Body of pancreas (tissue), 4 donors: Measurements from ENCODE around the gene SLC17A9. TPM values are rescaled to one million over a fixed set of nuclear protein-coding genes. Genes with fewer than 3 reads are reported as not detected.

Experiments
- ATAC-seq: fragments of 150-250 bp; one replicate; pipeline ENCODE4 v1.9.1; 2016
- DNase-seq, 4 donors: peaks; one replicate each; pipeline ENCODE4 v3.0.0-alpha.2; 2019
- H3K27ac ChIP-seq, 4 donors: fragments of 200-600 bp; sonication (generic); 1 replicate in 3 of 4; 2 replicates in 1 of 4; pipeline versions ENCODE4 v1.5.1 to v1.6.1; 2016 to 2019; ENCODE audit warnings: mild to moderate bottlenecking in 1 of 4, mixed read lengths in 1 of 4, moderate library complexity in 1 of 4
- H3K27me3 ChIP-seq, 2 donors: fragments of 200-600 bp; sonication (generic); one replicate each; pipeline ENCODE4 v1.6.0; 2016; ENCODE audit warnings: mild to moderate bottlenecking in 1 of 2
- H3K36me3 ChIP-seq, 2 donors: fragments of 200-600 bp; sonication (generic); replicated peaks in 1 of 2; 2 replicates each; pipeline ENCODE4 v1.5.1; 2016; ENCODE audit warnings: low read depth in 2 of 2; ENCODE audit not compliant: insufficient read depth in 1 of 2
- H3K4me1 ChIP-seq: fragments of 200-600 bp; sonication (generic); one replicate; pipeline ENCODE4 v1.6.0; 2016
- H3K4me3 ChIP-seq, 2 donors: fragments of 200-600 bp; sonication (generic); 1 replicate in 1 of 2; 2 replicates in 1 of 2; pipeline ENCODE4 v1.5.1; 2016 to 2019
- H3K9me3 ChIP-seq, 3 donors: fragments of 200-600 bp; sonication (generic); 1 replicate in 2 of 3; 2 replicates in 1 of 3; pipeline ENCODE4 v1.5.1; 2016
- POLR2A ChIP-seq, 3 donors: fragments of 450-650 bp; IDR thresholded peaks; one replicate each; pipeline ENCODE4 v1.6.1; 2016; ENCODE audit warnings: antibody characterized with exemption in 3 of 3, mild to moderate bottlenecking in 2 of 3
- WGBS, 2 donors: methylation state at CpG; one replicate each; pipeline ENCODE4 v1.1.5; 2017; 5-methylcytosine and 5-hydroxymethylcytosine counted together
- intact Hi-C: fragments of 100-400 bp; cut with DNase I; formaldehyde crosslinking; loops from one replicate; pipeline ENCODE4 v1.15.1; 2023
- total RNA-seq, 2 donors: library from RNA; depleted of rRNA; stranded (reverse); fragments of >200 nt; gene quantifications; one replicate each; pipeline ENCODE4 v1.1.0, GENCODE V29; 2016
- TF ChIP-seq, protein P1 (sequence below), 7 experiments: fragments of 450-650 bp in 4 of 7; fragments of 200-600 bp in 3 of 7; sonication (generic) in 3 of 7; IDR thresholded peaks; one replicate each; pipeline ENCODE4 v1.5.1; 2016 to 2019; ENCODE audit warnings: antibody characterized with exemption in 7 of 7

Gene SLC17A9
- total RNA-seq, 2 donors from 2014 or later, result 0.78 to 4.9 TPM

DNA sequence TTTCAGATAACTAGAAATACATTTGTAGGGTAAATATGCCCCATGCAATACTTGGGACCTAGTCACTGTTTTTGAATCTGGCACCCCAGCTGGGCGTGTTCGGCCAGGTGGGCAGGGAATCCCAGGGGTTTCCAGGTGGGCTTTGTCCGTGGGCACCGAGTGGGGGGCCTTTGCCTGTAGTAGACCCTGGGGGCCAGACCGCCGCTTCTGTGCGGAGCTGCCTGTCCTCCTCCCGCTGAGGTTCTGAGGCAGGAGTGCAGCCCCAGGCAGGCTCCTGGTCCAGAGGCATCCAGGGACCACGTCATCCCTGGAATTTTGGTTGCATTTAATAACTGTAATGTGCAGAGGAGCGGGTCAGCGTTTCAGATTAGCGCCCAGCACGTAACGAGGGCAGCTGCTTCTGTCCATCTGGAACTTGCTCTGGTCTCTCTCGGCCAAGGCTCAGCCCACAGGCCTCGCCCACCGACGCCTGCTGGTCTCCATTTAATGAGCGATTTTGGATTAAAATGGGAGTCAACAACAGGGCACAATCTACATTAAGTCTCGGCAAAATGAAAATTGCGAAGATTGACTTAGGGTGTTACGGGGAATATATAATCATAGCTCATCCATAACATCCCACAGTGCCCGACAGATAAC lies 41.5 kb downstream of the SLC17A9 start:
- 71 to 76% methylated on average over 19 to 23 of the region's 23 CpGs for WGBS, 2 donors
- no peak for DNase-seq
- no peaks in the 10 kb centered on the region for H3K4me1 ChIP-seq
- intact Hi-C loops, result no loop called here
- no peaks in the 10 kb centered on the region for H3K27me3 ChIP-seq
- no peaks in the 10 kb centered on the region for H3K36me3 ChIP-seq
- H3K27ac ChIP-seq, result no peak overlapping the region
- no peak overlapping the region for H3K4me3 ChIP-seq
- no peaks in the 10 kb centered on the region for H3K9me3 ChIP-seq
- TF ChIP-seq POLR2A (IDR thresholded peaks at IDR 0.05), result no peak
- TF ChIP-seq, protein P1, sequence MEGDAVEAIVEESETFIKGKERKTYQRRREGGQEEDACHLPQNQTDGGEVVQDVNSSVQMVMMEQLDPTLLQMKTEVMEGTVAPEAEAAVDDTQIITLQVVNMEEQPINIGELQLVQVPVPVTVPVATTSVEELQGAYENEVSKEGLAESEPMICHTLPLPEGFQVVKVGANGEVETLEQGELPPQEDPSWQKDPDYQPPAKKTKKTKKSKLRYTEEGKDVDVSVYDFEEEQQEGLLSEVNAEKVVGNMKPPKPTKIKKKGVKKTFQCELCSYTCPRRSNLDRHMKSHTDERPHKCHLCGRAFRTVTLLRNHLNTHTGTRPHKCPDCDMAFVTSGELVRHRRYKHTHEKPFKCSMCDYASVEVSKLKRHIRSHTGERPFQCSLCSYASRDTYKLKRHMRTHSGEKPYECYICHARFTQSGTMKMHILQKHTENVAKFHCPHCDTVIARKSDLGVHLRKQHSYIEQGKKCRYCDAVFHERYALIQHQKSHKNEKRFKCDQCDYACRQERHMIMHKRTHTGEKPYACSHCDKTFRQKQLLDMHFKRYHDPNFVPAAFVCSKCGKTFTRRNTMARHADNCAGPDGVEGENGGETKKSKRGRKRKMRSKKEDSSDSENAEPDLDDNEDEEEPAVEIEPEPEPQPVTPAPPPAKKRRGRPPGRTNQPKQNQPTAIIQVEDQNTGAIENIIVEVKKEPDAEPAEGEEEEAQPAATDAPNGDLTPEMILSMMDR (IDR thresholded peaks at IDR 0.05), result no peak
- ATAC-seq, result no peak

DNA sequence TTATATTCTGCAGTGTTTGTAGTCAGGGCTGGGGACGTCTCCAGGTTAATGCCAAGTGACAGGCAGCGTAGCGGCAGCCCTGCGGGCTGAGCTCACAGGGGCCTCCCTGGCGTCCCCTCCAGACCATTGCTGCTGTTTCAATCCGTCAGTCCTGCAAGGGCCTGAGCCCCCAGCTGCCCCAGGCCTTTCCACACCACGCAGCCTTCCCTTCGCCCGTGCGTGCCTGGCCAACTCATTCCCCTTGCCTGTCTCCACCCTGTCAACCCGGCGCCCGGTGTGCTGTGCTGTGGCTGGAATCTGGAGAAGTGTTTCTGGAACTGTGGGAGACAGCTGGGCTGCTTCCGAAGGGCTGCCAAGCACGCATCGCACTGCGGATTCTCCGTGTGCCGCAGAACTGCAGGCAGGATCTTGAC lies 42.4 kb downstream of the SLC17A9 start:
- TF ChIP-seq, protein P1 (IDR thresholded peaks at IDR 0.05), result no peak
- no peak for TF ChIP-seq POLR2A (IDR thresholded peaks at IDR 0.05)
- DNase-seq (no peak), ATAC-seq (no peak)
- no peak overlapping the region for H3K27ac ChIP-seq
- no peaks in the 10 kb centered on the region for H3K9me3 ChIP-seq
- H3K36me3 ChIP-seq, result no peaks in the 10 kb centered on the region
- H3K4me3 ChIP-seq, result no peak overlapping the region
- no peaks in the 10 kb centered on the region for H3K4me1 ChIP-seq
- intact Hi-C loops, result no loop called here
- H3K27me3 ChIP-seq, result no peaks in the 10 kb centered on the region
- WGBS, 2 donors, result 61 to 66% methylated on average over 18 to 19 of the region's 19 CpGs

DNA sequence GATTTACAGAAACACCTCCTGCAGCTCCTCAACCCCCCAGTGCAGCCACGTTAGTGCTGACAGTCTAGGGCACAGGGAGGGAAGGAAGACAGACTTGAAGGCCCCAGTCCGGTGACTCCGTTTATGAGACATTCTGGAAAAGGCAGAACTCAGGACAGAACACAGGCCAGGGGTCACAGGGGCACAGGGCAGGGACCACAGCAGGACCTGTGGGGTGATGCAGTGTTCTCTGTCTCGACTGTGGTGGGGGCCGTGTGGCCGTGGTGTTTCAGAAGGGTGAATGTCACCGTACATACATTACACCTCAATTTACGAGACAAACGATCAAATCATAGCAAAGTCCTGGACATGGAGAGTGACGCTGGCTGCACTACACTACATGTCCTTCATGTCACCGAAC lies 43.0 kb downstream of the SLC17A9 start:
- 46 to 48% methylated on average over 10 to 11 of the region's 11 CpGs for WGBS, 2 donors
- DNase-seq (no peak), ATAC-seq (no peak)
- Histone ChIP-seq H3K27ac (no peak overlapping the region), H3K4me1 (no peaks in the 10 kb centered on the region), H3K27me3 (no peaks in the 10 kb centered on the region), H3K4me3 (no peak overlapping the region), H3K9me3 (no peaks in the 10 kb centered on the region), H3K36me3 (no peaks in the 10 kb centered on the region)
- intact Hi-C loops, result no loop called here
- TF ChIP-seq, protein P1 (IDR thresholded peaks at IDR 0.05), result no peak
- TF ChIP-seq POLR2A (IDR thresholded peaks at IDR 0.05), result no peak

DNA sequence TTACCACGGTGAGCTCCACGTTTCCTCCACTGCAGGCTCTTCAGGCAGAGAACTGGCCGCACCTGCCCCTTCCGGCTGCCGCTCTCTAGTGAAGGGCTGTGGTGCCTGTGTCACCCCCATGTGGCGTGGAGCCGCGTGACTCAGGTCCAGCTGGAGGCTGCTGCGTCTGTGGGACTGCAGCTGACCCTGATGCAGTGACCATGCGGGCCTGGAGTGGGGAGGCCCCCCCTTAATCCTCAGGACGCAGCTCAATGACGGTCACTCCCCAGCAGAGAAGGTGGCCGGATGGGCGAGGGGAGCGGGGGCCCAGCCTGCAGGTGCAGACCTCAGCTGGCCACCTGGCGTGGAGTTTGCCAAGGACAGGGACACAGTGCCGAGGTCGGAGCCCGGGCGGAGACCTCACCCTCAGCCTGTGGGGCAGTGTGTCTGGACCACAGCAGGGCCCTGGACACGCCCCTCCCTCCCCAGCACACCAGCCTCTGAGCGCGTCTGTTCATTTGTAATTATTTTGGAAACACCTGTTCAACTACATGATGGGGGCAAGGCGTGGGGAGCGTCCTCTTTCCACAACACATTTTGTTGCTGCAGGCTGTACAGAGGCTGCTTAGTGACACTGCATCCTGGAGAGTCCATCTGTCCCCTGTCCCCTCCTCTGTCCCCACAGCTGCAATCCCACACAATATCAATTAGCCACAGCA lies 43.5 kb downstream of the SLC17A9 start:
- Histone ChIP-seq H3K4me1 (no peaks in the 10 kb centered on the region), H3K4me3 (no peak overlapping the region), H3K36me3 (no peaks in the 10 kb centered on the region), H3K27me3 (no peaks in the 10 kb centered on the region), H3K9me3 (no peaks in the 10 kb centered on the region), H3K27ac (no peak overlapping the region)
- no peak for ATAC-seq
- TF ChIP-seq POLR2A (IDR thresholded peaks at IDR 0.05), result no peak
- TF ChIP-seq, protein P1 (IDR thresholded peaks at IDR 0.05), result no peak
- no peak for DNase-seq
- intact Hi-C loops, result no loop called here
- WGBS, 2 donors, result 42 to 44% methylated on average over 6 to 25 of the region's 25 CpGs

DNA sequence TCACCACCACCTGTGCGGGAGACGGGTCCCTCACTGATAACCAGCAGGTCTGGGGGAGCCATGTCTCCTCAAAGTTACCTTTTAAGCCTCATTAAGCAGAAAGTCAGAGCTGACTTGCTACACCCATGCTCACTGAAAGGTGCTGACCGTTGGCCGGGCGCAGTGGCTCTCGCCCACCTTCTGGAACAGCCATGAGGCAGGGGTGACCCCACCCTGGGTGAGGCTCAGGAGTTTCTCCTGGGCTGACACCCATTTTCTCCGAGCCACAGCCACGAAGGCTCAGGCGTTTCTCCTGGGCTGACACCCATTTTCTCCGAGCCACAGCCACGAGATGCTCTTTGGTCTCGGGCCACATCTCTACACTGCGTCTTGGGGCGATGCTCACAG lies 44.1 kb downstream of the SLC17A9 start:
- intact Hi-C loops, result no loop called here
- Histone ChIP-seq H3K4me1 (no peaks in the 10 kb centered on the region), H3K4me3 (no peak overlapping the region), H3K36me3 (no peaks in the 10 kb centered on the region), H3K9me3 (no peaks in the 10 kb centered on the region), H3K27me3 (no peaks in the 10 kb centered on the region), H3K27ac (no peak overlapping the region)
- no peak for ATAC-seq
- no peak for TF ChIP-seq POLR2A (IDR thresholded peaks at IDR 0.05)
- TF ChIP-seq, protein P1 (IDR thresholded peaks at IDR 0.05), result no peak
- 63 to 67% methylated on average over 14 of the region's 14 CpGs for WGBS, 2 donors
- DNase-seq, result no peak
